ENCODE results near the gene WDPCP.

The WDPCP gene

DNA sequence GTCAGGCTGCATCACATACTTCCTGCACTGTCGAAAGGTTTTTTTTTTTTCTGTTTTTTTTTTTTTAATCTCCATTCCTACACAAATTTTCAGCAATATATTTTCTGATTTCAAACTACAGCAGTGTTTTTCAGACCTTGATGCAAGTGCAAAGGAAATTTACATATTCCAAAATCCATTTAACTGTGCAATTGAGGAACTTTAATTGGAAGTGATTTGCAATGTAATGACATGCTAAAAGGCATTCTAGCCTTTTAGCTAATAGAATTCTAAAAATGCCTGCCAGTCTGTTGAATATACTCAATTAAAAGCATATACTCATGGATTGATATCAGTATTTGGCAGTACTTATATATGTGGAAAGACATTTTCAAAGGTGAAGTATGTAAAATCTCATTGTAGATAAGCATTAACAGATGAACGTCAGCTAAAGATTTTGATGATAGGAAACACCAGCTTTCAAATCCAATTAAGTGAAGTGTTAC is 327.1 kb downstream of the WDPCP start:
- Histone ChIP-seq H3K9me3 (no peaks in the 10 kb centered on the region), H3K4me3 (ENCODE audit: low read depth in 1 of 2, low read length in 1 of 2) (no peak overlapping the region), H3K27ac (no peak overlapping the region), H3K4me1 (ENCODE audit: control insufficient read depth in 1 of 2, insufficient read depth in 1 of 2, low read depth in 1 of 2, low read length in 1 of 2) (no peaks in the 10 kb centered on the region), H3K27me3 (no peaks in the 10 kb centered on the region), H3K36me3 (no peaks in the 10 kb centered on the region)
- TF ChIP-seq, protein P1, sequence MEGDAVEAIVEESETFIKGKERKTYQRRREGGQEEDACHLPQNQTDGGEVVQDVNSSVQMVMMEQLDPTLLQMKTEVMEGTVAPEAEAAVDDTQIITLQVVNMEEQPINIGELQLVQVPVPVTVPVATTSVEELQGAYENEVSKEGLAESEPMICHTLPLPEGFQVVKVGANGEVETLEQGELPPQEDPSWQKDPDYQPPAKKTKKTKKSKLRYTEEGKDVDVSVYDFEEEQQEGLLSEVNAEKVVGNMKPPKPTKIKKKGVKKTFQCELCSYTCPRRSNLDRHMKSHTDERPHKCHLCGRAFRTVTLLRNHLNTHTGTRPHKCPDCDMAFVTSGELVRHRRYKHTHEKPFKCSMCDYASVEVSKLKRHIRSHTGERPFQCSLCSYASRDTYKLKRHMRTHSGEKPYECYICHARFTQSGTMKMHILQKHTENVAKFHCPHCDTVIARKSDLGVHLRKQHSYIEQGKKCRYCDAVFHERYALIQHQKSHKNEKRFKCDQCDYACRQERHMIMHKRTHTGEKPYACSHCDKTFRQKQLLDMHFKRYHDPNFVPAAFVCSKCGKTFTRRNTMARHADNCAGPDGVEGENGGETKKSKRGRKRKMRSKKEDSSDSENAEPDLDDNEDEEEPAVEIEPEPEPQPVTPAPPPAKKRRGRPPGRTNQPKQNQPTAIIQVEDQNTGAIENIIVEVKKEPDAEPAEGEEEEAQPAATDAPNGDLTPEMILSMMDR (IDR thresholded peaks at IDR 0.05), result no peak

DNA sequence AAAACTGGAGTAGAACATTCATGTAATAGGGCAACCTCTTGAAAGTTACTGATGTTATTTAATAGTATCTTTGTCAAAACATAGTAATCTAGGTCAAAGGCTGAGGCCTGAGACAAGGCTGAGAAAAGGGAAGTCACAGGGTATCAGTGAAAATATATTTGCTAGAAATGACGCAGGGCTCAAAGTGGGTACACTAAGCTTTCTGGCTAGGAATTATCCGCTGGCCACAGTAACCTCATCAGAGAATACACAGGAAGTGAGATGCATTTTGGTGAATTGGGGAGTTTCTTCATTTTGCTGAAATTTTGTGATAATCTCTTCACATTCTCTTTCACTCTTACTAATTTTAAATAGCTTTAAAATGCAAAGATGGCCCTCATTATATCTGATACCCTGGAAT is 330.8 kb downstream of the WDPCP start:
- Histone ChIP-seq H3K4me1 (ENCODE audit: control insufficient read depth in 1 of 2, insufficient read depth in 1 of 2, low read depth in 1 of 2, low read length in 1 of 2) (no peaks in the 10 kb centered on the region), H3K36me3 (no peaks in the 10 kb centered on the region), H3K27ac (no peak overlapping the region), H3K27me3 (no peaks in the 10 kb centered on the region), H3K4me3 (ENCODE audit: low read depth in 1 of 2, low read length in 1 of 2) (no peak overlapping the region), H3K9me3 (no peaks in the 10 kb centered on the region)
- TF ChIP-seq, protein P1 (IDR thresholded peaks at IDR 0.05), result no peak

DNA sequence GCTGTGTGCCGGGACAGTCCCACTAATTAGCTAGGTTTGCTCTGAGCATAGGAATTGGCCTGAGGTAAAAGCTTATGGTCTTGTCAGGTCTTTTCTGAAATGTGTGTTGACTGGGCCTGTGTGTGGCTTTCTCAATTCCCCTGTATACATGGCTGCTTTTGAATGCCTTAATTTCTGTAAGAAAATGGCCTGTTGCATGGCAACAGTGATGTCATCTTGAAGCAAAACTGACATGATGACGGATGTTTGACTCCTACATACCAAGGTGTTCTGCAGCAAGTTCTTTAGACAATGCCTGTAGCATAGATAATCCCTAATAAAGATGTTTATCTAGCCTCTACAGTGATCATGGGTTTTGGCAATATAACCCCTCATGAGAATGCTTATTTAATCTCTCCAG is 339.1 kb downstream of the WDPCP start:
- TF ChIP-seq, protein P1 (IDR thresholded peaks at IDR 0.05), result no peak

DNA sequence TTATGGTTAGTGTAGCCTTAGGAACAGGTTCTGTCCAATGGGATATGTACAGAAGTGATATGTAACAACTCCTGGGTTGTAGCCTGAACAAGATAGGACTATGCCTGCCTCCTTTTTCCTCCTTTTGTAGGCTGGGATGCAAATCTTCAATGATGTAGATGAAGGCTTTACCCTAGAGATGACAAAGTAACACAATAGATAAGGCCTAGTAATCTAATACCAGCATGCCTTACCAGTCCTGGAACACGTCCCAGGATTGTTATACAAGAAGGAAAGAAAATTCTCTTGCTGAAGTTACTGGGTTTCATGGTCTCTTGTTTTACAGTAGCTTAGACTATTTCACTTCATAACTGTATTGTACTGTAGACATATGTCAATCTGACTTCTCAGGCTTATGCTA is 345.5 kb downstream of the WDPCP start:
- Histone ChIP-seq H3K36me3 (no peaks in the 10 kb centered on the region), H3K27ac (no peak overlapping the region), H3K4me1 (ENCODE audit: control insufficient read depth in 1 of 2, insufficient read depth in 1 of 2, low read depth in 1 of 2, low read length in 1 of 2) (no peaks in the 10 kb centered on the region), H3K9me3 (no peaks in the 10 kb centered on the region), H3K27me3 (no peaks in the 10 kb centered on the region), H3K4me3 (ENCODE audit: low read depth in 1 of 2, low read length in 1 of 2) (no peak overlapping the region)
- TF ChIP-seq, protein P1 (IDR thresholded peaks at IDR 0.05), result no peak

More for the DNA sequence above, 339.1 kb downstream of the WDPCP start:
- no peaks in the 10 kb centered on the region for H3K9me3 ChIP-seq
- H3K4me1 ChIP-seq (ENCODE audit: control insufficient read depth in 1 of 2, insufficient read depth in 1 of 2, low read depth in 1 of 2, low read length in 1 of 2), result no peaks in the 10 kb centered on the region
- H3K27me3 ChIP-seq, result no peaks in the 10 kb centered on the region
- H3K36me3 ChIP-seq, result no peaks in the 10 kb centered on the region
- no peak overlapping the region for H3K27ac ChIP-seq
- no peak overlapping the region for H3K4me3 ChIP-seq (ENCODE audit: low read depth in 1 of 2, low read length in 1 of 2)

DNA sequence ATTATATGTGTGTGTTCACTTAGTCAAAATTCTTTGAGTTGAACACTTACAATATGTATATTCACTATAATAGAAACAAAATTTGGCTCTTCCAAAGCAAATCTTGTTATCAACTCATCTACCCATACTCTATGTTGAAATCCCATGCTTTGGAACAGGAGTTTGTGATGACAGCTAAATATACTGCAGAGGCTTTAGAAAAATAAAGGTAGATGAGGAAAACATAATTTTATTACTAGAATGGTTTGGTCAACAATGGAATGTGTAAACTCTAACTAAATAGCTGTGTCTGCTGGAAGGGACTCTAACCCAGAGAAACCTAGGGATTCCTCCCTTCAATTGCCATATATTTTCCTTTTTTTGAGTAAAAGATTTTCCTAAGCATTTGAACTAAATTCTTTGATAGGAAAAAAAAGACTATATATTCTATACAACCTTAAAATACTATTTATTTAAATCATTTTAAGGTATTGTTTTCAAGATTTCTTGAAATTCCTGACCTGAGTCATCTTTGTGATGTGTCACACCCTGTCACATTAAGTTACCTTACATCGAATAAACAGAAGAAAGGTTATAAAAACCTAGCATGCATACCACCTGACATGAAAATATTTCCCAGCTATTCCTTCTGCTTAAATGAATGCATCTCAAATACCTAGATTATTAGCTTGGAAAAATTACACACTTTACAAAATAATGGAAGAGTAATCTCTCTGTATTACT is 362.2 kb downstream of the WDPCP start:
- H3K27me3 ChIP-seq, result no peaks in the 10 kb centered on the region
- TF ChIP-seq, protein P1 (IDR thresholded peaks at IDR 0.05), result no peak
- H3K9me3 ChIP-seq, result no peaks in the 10 kb centered on the region
- no peaks in the 10 kb centered on the region for H3K4me1 ChIP-seq (ENCODE audit: control insufficient read depth in 1 of 2, insufficient read depth in 1 of 2, low read depth in 1 of 2, low read length in 1 of 2)
- no peak overlapping the region for H3K4me3 ChIP-seq (ENCODE audit: low read depth in 1 of 2, low read length in 1 of 2)
- H3K27ac ChIP-seq, result no peak overlapping the region
- H3K36me3 ChIP-seq, result no peaks in the 10 kb centered on the region
